GM19043 (cell line): ENCODE data around the gene MPV17L.
"Not testable (repeated sequence)": the region's sequence is repeated elsewhere in the genome, so short reads cannot be mapped to it uniquely, and the experiment has no call there.

ENCODE experiments used
- ATAC-seq: cut with Tn5 transposase; IDR thresholded peaks from one replicate; pipeline ENCODE4 v1.9.1; 2021; ENCODE audit warnings: low read depth; ENCODE audit not compliant: unreplicated experiment

Gene MPV17L

DNA sequence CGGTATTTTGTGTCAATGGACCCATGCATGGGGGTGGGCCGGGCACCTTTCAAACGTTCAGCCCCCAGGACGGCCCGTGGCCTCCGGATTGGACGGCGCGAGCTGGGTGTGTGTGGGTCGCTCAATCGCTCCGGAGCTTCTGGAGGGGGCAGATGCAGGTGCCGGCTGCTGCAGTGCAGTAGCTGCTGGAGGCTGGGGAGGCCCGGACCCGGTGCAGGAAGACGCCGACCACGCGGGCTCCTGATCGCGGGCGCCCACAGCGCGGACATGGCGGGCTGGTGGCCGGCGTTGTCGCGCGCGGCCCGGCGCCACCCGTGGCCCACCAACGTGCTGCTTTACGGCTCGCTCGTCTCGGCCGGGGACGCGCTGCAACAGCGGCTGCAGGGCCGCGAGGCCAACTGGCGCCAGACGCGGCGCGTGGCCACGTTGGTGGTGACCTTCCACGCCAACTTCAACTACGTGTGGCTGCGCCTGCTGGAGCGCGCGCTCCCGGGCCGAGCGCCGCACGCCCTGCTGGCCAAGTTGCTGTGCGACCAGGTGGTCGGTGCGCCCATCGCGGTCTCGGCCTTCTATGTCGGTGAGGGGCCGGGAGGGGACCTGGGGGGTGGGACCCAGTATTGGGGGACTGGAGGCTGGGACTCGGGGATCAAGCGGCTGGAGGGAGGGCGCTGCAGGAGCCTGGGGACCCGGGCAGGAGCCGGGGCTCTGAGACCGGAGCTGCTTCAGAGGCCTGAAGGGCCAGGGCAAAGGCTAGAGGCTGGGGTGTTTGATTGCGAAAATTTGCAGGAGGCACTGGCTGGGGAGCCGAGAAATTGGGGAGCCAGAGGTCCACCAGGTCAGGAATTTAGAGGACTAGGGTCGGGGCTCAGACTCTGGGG, at the start of gene MPV17L:
Gene MPV17L (plus strand): TSS at position 124 of the 878 bp plus-strand sequence. CDS start 144 bp downstream, at position 268.
- ATAC-seq: not testable (repeated sequence)

DNA sequence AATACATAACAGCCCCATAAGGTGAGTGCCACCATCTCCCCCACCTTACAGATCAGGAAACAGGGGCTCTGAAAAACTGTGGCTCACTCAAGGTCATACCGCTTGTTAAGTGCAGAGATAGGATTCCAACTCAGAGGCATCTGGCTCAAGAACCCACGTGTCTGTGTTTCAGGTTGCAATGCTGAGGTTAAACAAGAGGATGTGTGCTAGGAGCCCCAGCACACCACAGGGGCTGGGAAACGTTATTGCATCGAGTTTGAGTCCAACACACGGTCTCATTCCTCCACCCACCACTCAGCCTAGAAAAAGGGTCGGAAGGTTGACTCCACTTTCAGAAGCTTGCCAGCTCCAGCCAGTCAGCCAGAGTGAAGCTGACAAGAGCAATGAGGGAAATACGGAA, 46.8 kb upstream of the MPV17L start:
- not testable (repeated sequence) for ATAC-seq

DNA sequence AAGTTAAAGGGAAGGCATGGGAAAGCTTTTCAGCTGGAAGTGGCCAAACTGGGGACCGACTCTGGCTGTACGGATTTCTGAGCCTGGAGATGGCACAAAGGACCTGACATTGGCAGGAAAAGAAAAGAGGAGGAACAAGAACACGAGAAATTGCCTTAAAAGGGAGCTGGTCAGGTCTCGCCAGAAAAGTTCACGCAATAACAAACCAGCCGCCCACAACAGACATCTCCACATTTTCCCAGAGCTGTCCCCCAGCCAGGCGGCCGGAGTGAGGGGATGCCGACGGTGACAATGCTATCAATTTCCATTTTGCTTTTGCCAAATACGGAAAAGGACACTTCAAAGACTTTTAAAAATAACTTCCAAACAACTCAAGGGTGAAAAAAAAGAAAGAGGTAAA, 44.3 kb upstream of the MPV17L start:
- ATAC-seq: not testable (repeated sequence)

DNA sequence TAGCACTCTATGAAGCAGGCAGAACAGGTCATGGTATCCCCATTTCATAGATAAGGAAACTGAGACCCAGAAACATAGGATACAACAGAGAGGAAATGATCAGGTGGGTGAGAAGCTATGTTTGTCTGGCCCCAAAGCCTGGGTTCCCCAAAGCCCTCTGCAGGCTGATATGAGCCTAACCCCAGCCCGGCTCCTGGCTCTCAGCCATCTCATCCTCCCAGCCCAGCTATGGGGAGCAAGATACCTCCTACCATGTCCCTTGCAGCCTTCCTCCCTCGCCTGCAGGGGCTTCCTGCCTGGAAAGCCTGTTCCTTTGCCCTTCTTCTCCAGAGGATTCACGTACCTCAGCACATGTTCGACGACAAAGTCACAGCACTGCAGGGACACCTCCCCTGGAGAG, 43.8 kb upstream of the MPV17L start:
- not testable (repeated sequence) for ATAC-seq

DNA sequence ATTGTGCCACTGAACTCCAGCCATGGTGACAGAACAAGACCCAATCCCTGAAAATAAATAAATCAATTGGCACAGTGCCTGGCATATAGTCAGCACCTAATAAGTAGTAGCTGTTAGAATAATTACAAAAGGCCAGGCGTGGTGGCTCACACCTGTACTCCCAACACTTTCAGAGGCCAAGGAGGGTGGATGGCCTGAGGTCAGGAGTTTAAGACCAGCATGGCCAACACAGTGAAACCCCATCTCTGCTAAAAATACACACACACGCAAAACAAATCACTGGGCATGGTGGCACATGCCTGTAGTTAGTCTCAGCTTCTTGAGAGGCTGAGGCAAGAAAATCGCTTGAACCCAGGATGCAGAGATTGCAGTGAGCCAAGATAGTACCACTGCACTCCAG, 42.7 kb upstream of the MPV17L start:
- ATAC-seq: not testable (repeated sequence)

GRCh38 chr16:15354846-15355245, 40.7 kb upstream of the MPV17L start:
- ATAC-seq: not testable (repeated sequence)

DNA sequence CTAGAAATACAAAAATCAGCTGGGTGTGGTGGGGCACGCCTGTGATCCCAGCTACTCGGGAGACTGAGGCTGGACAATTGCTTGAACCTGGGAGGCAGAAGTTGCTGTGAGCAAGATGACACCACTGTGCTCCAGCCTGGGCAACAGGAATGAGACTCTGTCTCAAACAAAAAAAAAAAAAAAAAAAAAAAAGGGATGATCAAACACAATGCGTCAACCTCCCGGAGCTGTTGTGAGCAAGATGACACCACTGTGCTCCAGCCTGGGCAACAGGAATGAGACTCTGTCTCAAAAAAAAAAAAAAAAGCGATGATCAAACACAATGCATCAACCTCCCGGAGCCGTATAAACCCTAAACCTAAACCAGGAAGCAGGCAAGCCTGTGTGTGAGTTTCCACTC, 38.1 kb upstream of the MPV17L start:
- not testable (repeated sequence) for ATAC-seq

GRCh38 chr16:15378194-15378593, 17.4 kb upstream of the MPV17L start, which contains the start of gene NPIPA5:
NPIPA5 (minus strand) TSS chr16:15378294; CDS start chr16:15378294, 0 bp downstream.
- not testable (repeated sequence) for ATAC-seq

- not testable (repeated sequence) for ATAC-seq
These were observed 12.7 kb upstream of the MPV17L start for GRCh38 chr16:15382810-15383209.

DNA sequence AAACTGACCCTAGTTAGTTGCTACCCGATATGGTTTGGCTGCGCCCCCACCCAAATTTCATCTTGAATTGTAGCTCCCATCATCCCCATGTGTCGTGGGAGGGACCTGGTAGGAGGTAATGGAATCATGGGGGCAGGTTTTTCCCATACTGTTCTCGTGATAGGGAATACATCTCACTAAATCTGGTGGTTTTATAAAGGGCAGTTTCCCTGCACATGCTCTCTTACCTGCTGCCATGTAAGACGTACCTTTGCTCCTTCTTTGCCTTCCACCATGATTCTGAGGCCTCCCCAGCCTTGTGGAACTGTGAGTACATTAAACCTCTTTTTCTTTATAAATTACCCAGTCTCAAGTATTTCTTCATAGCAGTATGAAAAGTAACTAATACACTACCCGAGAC, 7.5 kb upstream of the MPV17L start:
- not testable (repeated sequence) for ATAC-seq

GRCh38 chr16:15389916-15390315, 5.6 kb upstream of the MPV17L start:
- ATAC-seq: not testable (repeated sequence)

- ATAC-seq: not testable (repeated sequence)
These were observed 2.5 kb upstream of the MPV17L start for GRCh38 chr16:15393025-15393424.

- ATAC-seq: not testable (repeated sequence)
These were observed 915 bp downstream of the MPV17L start for GRCh38 chr16:15396509-15396829.

DNA sequence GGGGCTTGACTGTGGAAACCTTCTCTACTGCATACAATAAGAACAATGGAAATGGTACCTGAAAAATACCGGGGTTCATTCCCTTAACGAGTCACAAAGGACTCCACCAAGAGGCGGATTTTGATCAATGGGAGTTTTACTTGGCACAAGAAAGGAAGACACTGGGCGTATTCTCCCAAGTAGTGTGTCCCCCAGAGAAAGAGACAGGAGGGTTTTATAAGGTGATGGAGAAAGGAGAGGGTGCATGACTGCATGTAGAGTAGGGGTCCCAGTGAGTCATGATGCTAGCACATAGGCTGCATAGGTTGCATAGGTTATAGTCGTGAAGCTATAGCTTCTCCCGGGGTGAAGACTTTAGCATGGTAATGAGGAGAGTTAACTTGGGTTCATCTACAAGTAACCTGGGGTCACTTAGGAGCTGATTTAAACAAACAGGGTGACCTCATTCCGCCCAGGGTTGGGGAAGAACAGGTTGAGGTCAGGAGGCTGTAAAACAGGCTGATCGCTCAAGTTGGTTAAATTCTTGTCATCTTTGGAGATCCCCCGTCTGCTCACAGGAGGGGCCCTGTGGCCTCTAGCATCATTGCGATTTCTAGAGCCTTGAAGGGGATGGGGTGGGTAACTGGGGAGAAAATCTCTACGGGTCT, 1.5 kb downstream of the MPV17L start:
- no peak for ATAC-seq

GRCh38 chr16:15398618-15399316, 3.2 kb downstream of the MPV17L start:
- no peak for ATAC-seq

- ATAC-seq: no peak
These were observed 3.8 kb downstream of the MPV17L start for GRCh38 chr16:15399317-15399716.

DNA sequence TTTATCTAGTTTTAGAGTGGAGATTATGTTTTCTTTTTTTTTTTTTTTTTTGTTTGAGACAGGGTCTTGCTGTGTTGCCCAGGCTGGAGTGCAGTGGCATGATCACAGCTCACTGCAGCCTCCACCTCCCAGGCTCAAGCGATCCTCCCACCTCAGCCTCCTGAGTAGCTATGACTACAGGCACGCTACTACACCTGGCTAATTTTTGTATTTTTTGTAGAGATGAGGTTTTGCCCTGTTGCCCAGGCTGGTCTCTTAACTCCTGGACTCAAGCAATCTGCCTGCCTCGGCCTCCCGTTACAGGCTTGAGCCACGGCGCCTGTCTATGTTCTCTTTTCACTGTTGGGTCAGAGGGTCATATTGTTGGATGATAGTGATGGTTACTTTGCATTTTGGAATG, 4.8 kb downstream of the MPV17L start:
- ATAC-seq: not testable (repeated sequence)

GRCh38 chr16:15401972-15402371, 6.4 kb downstream of the MPV17L start:
- no peak for ATAC-seq

DNA sequence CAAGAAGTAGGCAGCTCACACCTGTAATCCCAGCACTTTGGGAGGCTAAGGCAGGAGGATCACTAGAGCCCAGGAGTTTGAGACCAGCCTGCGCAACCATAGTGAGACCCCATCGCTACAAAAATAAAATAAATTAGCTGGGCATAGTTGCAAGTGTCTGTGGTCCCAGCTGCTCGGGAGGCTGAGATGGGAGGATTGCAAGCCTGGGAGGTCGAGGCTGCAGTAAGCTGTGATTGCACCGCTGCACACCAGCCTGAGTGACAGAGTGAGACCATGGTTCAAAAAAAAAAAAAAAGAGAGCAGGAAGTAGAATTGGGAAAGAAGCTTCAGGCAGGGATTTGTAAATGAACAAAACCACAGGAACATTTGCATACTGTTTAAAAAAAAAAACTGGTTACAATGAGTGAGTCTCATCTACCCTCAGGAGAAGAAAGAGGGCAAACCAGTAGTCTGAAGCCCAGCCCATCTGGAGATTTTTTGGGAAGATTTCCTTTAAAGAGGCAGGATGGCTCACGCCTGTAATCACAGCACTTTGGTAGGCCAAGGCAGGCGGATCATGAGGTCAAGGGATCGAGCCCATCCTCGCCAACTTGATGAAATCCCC, 7.9 kb downstream of the MPV17L start:
- no peak for ATAC-seq

DNA sequence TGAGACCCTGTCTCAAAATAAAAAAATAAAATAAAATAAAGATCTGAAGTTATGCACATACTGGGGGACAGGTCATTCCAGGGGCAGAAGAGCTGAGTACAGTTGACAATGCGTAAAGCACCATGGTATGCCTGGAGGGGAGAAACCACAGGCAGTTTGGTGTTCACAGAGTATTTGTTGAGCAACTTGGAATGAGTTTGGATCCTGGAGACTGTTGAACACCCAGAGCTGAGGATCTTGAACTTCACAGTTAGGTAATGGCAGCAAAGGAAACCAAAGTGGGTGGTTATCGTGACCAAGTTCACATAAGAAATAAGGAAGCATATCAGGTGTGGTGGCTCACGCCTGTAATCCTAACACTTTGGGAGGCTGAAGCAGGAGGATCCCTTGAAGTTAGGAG, 8.5 kb downstream of the MPV17L start:
- not testable (repeated sequence) for ATAC-seq

GRCh38 chr16:15404792-15405191, 9.2 kb downstream of the MPV17L start:
- no peak for ATAC-seq
